GM19193 (cell line): ENCODE measurements around the gene SLC9A3.

Experiments used
- POLR2A ChIP-seq: IDR thresholded peaks from 4 replicates; pipeline ENCODE4 v1.6.1; 2011; ENCODE audit not compliant: insufficient read depth, insufficient read length; ENCODE audit errors: extremely low read depth

The SLC9A3 gene

DNA sequence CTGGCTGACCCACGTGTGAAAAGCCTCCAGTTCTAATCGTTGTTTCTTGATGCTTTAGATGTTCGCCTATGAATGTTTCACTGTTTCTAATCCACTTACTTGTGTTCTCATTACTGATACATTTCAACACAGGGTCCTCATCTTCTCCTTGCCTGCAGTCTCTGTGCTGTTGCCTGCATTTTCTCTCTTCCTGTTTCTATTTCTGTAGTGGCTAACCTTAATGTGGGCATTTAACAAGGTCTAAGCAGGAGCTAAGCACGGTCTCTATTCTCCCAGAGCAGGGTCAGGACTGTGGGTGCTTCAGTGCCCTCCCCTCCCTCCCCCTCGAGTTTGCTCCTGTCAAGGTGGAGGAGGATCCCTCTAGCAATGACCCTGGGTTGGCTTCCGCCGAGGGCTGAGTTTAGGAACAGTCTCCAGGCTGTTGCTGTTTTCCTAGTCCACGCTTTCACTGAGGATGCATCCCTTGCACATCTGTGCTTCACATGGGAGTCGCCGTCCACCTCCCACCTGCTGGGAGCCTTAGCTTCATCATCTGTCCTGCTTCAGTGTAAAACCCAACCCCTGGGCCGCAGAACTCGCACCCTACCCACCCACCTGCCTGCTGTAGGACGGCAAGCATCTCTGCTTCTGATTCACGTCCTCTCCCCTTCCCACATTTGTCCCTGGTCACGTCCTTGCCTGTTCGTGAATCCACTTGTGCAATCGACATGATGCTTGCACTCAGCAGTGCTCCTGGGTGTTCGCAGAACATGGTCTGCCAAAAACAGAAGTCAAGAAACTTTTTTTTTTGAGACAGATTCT, 83.6 kb downstream of the SLC9A3 start:
- TF ChIP-seq POLR2A, result no peak

DNA sequence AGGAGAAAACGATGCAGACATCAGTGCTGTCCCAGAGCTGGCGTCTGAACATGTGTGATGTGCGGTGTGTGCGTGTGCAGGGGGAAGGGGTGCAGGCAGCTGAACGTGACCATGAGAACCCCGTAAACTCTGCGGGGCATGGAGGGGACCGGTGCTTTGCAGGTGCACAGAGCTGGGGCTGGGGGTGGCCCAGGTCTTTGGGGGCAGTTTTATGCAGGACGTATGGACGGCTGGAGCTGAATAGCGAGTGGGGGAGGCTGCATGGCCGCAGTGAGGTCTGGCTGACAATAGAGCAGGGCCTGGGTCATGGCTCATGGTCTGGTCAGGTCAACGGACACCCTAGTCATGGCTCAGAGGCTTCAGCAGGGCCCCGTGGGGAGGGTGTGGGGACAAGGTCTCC, 84.6 kb downstream of the SLC9A3 start:
- TF ChIP-seq POLR2A, result peak; percentile 36

DNA sequence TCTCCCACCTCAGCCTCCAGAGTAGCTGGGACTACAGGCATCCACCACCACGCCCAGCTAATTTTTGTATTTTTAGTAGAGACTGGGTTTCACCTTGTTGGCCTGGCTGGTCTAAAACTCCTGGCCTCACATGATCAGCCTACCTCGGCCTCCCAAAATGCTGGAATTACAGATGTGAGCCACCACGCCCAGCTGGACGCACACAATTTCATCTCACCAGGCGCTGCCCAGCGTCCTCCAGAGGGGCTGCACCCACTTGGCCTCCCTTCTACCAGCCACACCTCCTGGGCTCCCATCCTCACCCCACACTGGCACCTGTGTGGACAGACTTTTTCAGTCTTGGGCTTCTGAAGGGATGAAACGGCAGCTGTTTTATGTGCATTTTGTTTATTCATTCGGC, 85.1 kb downstream of the SLC9A3 start:
- TF ChIP-seq POLR2A, result no peak

DNA sequence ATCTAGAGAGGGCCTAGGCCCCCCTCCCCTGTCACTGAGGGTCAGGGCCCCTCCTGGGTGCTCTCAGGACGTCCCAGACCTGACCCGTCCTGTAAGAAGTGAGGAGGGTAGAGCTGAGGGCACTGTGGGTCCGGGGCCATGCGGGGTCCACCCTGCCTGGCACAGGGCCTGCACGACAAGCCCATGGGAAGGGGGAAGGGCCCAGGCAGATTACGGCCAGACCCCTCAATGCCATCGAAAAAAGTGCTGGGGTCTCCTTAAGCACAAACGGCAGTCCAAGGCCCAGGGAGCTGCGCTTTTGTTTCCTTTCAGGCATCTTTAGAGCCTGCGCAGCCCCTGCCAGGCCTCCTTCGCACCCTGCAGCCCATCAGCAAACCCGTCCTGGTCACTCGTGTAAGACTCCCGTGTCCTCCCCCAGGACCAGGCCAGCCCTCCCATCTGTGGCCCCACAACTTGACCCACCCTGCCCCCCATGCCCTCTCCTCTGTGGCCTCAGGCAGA, 85.7 kb downstream of the SLC9A3 start:
- no peak for TF ChIP-seq POLR2A

DNA sequence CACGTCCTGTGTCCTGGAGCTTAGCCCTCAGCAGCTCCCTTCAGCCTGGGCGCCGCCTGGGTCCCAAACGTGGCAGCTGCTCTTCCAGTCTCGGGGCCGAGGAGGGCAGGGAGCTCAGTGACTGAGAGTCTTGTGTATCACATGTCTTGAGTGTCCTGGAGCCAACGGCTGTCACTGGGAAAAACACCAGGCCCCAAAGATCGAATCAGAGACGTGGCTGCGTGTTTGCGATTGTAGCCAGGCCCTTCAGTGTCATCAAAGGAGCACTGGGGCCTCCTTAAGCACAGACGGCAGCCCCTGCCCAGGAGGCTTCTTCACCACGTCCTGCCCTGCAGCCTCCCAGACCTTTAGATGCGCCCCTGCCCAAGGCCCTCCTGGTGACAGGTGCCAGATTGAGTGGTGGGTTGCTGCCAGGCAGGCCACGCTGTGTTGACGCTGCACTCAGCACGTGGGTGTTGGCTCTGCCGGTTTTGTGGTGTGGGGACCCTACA, 86.9 kb downstream of the SLC9A3 start:
- no peak for TF ChIP-seq POLR2A

DNA sequence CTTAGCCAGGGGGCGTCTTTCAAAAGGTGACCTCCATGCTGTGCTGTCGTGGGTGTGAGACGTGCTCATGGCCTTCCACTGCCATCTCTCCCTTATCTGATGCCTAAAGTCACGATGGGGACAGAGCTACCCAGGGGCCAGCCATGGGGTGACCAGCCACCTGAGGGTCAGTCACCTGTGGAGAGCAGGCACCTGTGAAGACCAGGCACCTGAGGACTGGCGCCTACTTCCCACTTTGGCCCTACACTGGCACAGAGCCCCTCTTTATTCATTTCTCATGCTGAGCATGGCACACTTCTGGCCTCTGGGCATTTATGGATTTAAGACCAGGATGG, 87.6 kb downstream of the SLC9A3 start:
- no peak for TF ChIP-seq POLR2A

DNA sequence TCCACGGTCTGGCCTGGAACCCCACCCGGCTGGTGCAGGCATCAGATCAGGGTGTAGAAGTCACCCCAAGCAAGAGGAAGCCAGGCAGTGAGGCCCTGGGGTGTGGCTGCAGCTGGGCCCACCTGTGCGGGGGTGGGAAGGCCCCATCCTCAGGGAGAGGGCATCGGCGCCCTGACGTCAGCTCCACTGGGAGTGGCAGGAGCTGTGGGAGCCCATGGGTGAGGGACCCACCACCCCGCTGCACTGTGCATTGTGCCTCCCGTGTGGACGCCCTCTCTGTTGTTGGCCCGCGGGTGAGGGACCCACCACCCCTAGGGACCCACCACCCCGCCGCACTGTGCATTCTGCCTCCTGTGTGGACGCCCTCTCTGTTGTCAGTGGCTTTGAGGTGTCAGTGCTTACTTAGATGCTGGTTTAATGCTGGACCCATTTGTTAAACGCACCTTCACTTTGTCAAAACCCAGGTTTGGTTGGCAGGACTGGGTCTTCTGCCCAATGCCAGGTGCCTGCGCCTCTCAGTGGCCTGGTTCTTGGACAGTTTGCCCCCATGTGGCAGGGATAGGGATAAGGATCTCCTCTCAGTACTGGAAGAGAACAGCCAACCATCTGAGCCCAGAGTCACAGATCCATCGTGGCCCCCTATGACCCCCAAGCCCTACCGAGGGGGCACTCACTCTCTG, 88.1 kb downstream of the SLC9A3 start:
- peak; percentile 22 for TF ChIP-seq POLR2A

DNA sequence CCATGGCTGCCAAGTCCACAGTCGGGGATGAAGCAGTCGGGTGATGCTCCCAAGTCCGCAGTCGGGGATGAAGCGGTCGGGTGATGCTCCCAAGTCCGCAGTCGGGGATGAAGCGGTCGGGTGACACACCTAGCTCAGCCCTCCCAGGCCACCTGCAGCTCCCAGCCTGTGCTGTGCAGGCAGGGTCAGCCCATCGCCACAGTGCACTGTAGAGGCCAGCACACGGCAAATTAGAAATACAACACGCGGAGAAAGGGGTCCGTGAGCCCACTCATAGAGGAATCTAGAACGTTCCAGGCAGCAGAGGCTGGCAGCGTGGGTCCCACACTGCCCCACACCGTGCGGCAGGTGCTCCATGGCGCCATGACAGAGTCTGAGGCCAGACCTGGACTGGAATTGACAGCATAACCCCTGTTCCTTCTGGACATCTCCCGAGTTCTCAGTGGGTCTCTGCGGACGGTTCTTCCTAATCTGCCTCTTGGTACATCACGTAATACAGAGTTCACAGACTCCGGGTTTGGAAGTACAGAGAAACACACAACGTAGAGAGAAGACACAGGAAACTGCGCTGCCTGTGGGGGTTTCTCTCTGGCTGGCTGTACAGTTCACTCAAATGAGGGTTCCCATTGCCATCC, 89.0 kb downstream of the SLC9A3 start:
- TF ChIP-seq POLR2A, result no peak

DNA sequence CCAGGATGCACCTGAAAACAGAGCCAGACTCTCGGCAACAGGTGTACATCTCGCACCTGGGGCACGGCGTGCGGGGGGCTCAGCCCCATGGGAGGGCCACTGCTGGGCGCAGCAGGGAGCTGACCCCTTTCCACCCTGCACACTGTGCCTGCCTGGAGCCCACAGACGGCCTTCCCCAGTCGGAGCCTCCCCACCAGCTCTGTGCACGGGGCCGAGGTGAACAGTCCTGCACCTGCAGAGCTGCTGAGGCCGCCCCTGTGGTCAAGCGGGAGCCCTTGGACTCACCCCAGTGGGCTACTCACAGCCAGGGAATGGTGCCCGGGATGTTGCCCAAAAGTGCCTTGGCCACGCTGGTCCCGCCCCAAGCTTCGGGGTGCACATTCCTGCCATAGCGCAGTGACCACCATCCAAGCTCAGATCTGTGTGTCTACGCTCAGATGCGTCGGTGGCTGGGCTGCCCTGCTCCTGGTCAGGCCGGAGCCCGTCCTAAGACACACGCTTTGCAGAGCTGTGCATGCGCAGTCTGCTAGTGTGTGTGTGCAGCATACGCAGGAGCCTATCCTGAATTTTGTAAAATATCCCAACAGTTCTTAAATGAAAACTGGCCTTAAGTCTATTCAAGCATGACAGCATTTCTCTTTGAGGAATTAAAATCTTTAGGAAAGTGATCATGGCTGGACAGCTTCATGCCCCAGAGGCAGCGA, 89.7 kb downstream of the SLC9A3 start:
- no peak for TF ChIP-seq POLR2A

DNA sequence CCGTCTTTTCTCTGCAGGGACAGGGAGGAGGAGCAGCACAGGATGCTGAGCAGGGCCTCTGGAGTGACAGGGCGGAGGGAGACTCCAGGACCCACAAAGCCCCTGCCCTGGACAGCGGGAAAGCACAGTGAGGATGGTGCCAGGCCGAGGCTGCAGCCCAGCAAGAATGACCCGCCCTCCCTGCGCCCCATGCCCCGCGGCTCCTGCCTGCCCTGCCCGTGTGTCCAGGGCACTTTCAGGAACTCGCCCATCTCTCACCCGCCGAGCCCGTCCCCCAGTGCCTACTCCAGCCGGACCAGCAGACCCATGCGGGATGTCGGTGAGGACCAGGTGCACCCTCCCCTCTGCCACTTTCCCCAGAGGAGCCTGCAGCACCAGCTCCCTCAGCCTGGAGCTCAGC, 90.4 kb downstream of the SLC9A3 start:
- no peak for TF ChIP-seq POLR2A

DNA sequence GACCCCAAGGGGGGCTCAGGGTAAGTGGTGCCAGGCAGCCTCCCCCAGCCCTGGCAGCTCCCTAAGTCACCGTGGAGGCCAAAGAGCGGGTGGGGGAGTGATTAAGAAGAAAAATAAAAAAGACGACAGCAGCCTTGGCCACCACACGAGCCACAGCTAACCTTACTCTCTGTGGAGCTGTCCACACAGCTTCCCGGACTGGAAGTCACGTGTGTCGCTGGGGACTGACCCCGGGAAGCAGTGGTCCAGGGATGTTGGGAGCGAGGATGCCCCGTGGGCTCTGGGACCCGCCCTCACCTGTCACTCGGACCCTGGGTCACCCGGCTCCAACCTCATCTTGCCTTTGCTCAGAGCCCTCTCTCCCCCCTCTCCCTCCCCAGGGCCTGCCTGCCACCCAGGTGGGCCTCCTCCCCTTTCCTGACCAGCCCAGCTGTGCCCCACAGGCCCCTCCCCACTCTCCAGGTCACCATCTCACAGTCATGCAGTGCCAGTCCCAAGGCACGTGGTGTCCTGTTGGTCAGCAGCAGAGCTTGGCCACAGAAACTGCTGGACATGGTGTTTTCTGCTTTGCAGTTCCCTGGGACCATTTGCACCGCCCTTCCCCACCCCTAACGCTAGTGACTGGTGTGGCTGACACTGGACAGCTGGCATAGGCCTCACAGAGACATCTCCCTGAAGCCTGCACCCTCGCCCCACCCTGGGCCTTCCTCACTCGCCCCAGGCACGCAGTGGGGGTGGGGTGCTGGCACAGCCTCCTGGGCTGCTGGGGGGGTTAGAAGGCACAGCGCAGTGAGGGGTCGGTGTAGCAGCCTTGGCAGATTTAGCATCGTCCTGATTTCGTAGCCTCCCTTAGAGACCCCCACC, 91.1 kb downstream of the SLC9A3 start:
- peak; percentile 7 for TF ChIP-seq POLR2A

DNA sequence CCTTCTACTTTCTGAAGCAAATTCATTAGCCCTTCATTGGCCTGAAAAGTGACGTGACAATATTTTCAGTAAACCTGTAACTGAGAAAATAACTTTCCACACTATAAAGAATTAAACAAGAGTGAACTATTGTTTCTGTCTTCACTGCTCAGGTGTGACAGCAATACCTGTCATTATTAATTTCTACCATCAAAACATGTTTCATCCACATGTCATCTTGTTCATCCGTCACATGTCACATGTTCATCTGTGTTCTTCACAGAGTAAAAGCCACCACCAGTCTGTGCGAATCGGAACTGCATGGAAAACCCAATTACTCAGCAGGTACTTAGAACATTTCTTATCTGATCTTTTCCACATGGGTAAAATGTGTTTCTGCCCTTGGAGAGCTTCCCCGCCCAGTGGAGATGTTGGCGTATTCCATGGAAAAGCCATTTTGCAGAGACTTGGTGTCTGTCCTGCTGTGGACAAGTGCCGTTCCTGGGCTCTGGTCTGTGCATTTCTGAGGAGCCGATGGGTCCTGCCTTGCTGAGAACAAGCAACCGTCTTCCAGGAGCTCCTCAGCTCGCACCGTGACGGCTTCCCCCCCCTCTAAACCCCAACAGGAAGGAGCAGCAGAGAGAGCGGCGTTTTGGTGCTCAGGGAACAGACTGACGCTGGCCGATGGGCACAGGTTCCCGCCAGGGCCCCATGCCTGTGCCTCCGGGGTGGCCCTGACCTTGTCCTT, 91.9 kb downstream of the SLC9A3 start:
- no peak for TF ChIP-seq POLR2A

DNA sequence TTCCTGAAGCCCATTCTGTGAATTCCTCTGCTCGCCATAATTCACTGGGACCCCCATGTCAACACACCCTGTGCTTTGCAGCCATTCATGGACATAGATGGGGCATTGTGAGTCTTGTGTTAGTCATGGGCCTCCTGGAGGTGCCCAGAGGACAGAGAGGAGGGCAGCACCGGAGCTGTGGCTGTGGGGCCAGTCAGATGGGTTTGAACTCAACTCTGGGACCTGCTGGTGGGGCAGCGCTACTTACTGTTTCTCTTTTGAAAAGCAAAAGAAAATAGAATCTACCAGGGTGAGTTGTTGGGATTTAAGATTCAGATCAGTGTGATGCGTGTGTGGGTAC, 92.6 kb downstream of the SLC9A3 start:
- TF ChIP-seq POLR2A, result no peak
